Keratinocyte (primary cell): Measurements from ENCODE around the gene DYNC1I1.

Experiments
- EZH2 ChIP-seq: IDR thresholded peaks from one replicate; pipeline ENCODE4 v1.6.1; 2012; ENCODE audit warnings: inconsistent platforms, mild to moderate bottlenecking, low read length, moderate library complexity
- TF ChIP-seq, protein P1 (sequence below), 3 experiments: IDR thresholded peaks in 1 of 3; conservative IDR thresholded peaks in 1 of 3; optimal IDR thresholded peaks in 1 of 3; 2 replicates in 2 of 3; 3 replicates in 1 of 3; pipeline versions ENCODE3 to v1.5.1; 2011; ENCODE audit warnings: low read length in 3 of 3, mild to moderate bottlenecking in 3 of 3, moderate library complexity in 2 of 3, control low read depth in 1 of 3, inconsistent platforms in 1 of 3; ENCODE audit not compliant: insufficient read depth in 2 of 3; ENCODE audit errors: extremely low read depth in 1 of 3

GRCh38 chr7:95817866-95818640 lies 45.7 kb downstream of the DYNC1I1 start:
- TF ChIP-seq EZH2: no peak
- TF ChIP-seq, protein P1, sequence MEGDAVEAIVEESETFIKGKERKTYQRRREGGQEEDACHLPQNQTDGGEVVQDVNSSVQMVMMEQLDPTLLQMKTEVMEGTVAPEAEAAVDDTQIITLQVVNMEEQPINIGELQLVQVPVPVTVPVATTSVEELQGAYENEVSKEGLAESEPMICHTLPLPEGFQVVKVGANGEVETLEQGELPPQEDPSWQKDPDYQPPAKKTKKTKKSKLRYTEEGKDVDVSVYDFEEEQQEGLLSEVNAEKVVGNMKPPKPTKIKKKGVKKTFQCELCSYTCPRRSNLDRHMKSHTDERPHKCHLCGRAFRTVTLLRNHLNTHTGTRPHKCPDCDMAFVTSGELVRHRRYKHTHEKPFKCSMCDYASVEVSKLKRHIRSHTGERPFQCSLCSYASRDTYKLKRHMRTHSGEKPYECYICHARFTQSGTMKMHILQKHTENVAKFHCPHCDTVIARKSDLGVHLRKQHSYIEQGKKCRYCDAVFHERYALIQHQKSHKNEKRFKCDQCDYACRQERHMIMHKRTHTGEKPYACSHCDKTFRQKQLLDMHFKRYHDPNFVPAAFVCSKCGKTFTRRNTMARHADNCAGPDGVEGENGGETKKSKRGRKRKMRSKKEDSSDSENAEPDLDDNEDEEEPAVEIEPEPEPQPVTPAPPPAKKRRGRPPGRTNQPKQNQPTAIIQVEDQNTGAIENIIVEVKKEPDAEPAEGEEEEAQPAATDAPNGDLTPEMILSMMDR (optimal IDR thresholded peaks at IDR 0.05 in 1 of 3, IDR thresholded peaks at IDR 0.05 in 1 of 3, conservative IDR thresholded peaks at IDR 0.05 in 1 of 3; ENCODE audit: extremely low read depth in 1 of 3, insufficient read depth in 2 of 3, low read length in 3 of 3): no peak
